Measurements from ENCODE around the gene WFDC9.
"Not testable (repeated sequence)": the region's sequence is repeated elsewhere in the genome, so short reads cannot be mapped to it uniquely, and the experiment has no call there.

WFDC9 gene

GRCh38 chr20:45631184-45631583 is at the start of gene WFDC9:
Gene WFDC9, minus strand, starts transcription at chr20:45631284. Its CDS starts 21,103 bp downstream, at chr20:45610181.
- Histone ChIP-seq H4K20me1 (ENCODE audit: insufficient read depth) (no peaks in the 10 kb centered on the region), H3K79me2 (ENCODE audit: insufficient read depth, low read depth) (no peaks in the 10 kb centered on the region), H3K36me3 (ENCODE audit: insufficient read depth) (no peaks in the 10 kb centered on the region), H3K27me3 (ENCODE audit: insufficient read depth, low read depth) (no peaks in the 10 kb centered on the region), H3K4me3 (IDR thresholded peaks at IDR 0.05; ENCODE audit: insufficient read depth, low read depth, low read length) (no peak within 1 kb of the TSS), H3K27ac (no peak within 1 kb of the TSS), H3K9ac (no peak within 1 kb of the TSS), H3K4me1 (ENCODE audit: low read depth, poor library complexity, severe bottlenecking) (no peaks in the 10 kb centered on the region), H3K4me2 (no peak within 1 kb of the TSS), H2AFZ (ENCODE audit: low read depth) (no peak within 1 kb of the TSS)
- TF ChIP-seq, protein P1, sequence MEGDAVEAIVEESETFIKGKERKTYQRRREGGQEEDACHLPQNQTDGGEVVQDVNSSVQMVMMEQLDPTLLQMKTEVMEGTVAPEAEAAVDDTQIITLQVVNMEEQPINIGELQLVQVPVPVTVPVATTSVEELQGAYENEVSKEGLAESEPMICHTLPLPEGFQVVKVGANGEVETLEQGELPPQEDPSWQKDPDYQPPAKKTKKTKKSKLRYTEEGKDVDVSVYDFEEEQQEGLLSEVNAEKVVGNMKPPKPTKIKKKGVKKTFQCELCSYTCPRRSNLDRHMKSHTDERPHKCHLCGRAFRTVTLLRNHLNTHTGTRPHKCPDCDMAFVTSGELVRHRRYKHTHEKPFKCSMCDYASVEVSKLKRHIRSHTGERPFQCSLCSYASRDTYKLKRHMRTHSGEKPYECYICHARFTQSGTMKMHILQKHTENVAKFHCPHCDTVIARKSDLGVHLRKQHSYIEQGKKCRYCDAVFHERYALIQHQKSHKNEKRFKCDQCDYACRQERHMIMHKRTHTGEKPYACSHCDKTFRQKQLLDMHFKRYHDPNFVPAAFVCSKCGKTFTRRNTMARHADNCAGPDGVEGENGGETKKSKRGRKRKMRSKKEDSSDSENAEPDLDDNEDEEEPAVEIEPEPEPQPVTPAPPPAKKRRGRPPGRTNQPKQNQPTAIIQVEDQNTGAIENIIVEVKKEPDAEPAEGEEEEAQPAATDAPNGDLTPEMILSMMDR (conservative IDR thresholded peaks at IDR 0.05; ENCODE audit: low read depth, low read length): no peak

GRCh38 chr20:45679650-45680049 is 48.6 kb upstream of the WFDC9 start:
- H3K27ac ChIP-seq: no peak overlapping the region
- no peak overlapping the region for H3K4me2 ChIP-seq
- H2AFZ ChIP-seq (ENCODE audit: low read depth): no peak overlapping the region
- H3K27me3 ChIP-seq (ENCODE audit: insufficient read depth, low read depth): no peaks in the 10 kb centered on the region
- H3K9ac ChIP-seq: no peak overlapping the region
- H3K4me3 ChIP-seq (IDR thresholded peaks at IDR 0.05; ENCODE audit: insufficient read depth, low read depth, low read length): no peak overlapping the region
- TF ChIP-seq, protein P1 (conservative IDR thresholded peaks at IDR 0.05; ENCODE audit: low read depth, low read length): no peak
- H3K4me1 ChIP-seq (ENCODE audit: low read depth, poor library complexity, severe bottlenecking): no peaks in the 10 kb centered on the region
- H3K79me2 ChIP-seq (ENCODE audit: insufficient read depth, low read depth): no peaks in the 10 kb centered on the region
- H4K20me1 ChIP-seq (ENCODE audit: insufficient read depth): no peaks in the 10 kb centered on the region
- H3K36me3 ChIP-seq (ENCODE audit: insufficient read depth): no peaks in the 10 kb centered on the region

GRCh38 chr20:45672765-45673164 is 41.7 kb upstream of the WFDC9 start:
- no peaks in the 10 kb centered on the region for H3K36me3 ChIP-seq (ENCODE audit: insufficient read depth)
- no peak overlapping the region for H3K4me3 ChIP-seq (IDR thresholded peaks at IDR 0.05; ENCODE audit: insufficient read depth, low read depth, low read length)
- no peak overlapping the region for H3K27ac ChIP-seq
- no peak overlapping the region for H2AFZ ChIP-seq (ENCODE audit: low read depth)
- TF ChIP-seq, protein P1 (conservative IDR thresholded peaks at IDR 0.05; ENCODE audit: low read depth, low read length): no peak
- no peak overlapping the region for H3K4me2 ChIP-seq
- no peaks in the 10 kb centered on the region for H3K79me2 ChIP-seq (ENCODE audit: insufficient read depth, low read depth)
- H3K4me1 ChIP-seq (ENCODE audit: low read depth, poor library complexity, severe bottlenecking): no peaks in the 10 kb centered on the region
- no peaks in the 10 kb centered on the region for H3K27me3 ChIP-seq (ENCODE audit: insufficient read depth, low read depth)
- H4K20me1 ChIP-seq (ENCODE audit: insufficient read depth): no peaks in the 10 kb centered on the region
- no peak overlapping the region for H3K9ac ChIP-seq

DNA sequence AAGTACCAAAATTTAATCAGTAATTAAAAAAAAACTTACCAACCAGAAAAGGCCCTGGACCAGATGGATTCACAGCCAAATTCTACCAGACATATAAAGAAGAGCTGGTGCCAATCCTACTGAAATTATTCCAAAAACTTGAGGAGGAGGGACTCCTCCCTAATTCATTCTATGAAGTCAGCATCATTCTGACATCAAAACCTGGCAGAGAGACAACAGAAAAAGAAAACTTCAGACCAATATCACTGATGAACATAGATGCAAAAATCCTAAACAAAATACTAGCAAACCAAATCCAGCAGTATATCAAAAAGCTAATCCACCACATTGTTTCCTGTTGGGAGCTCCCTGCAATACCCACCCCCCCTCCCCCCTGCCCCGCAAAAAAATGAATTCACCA is 39.1 kb upstream of the WFDC9 start, which contains the start of gene WFDC11:
TSS of gene WFDC11 (minus strand) at position 101 of the 400 bp plus-strand sequence. CDS start 19,639 bp downstream, outside the sequence.
- H2AFZ ChIP-seq (ENCODE audit: low read depth): no peak within 1 kb of the TSS
- TF ChIP-seq, protein P1 (conservative IDR thresholded peaks at IDR 0.05; ENCODE audit: low read depth, low read length): no peak
- no peak within 1 kb of the TSS for H3K4me2 ChIP-seq
- no peak within 1 kb of the TSS for H3K4me3 ChIP-seq (IDR thresholded peaks at IDR 0.05; ENCODE audit: insufficient read depth, low read depth, low read length)
- H4K20me1 ChIP-seq (ENCODE audit: insufficient read depth): no peaks in the 10 kb centered on the region
- no peaks in the 10 kb centered on the region for H3K79me2 ChIP-seq (ENCODE audit: insufficient read depth, low read depth)
- H3K27me3 ChIP-seq (ENCODE audit: insufficient read depth, low read depth): no peaks in the 10 kb centered on the region
- H3K27ac ChIP-seq: no peak within 1 kb of the TSS
- no peaks in the 10 kb centered on the region for H3K4me1 ChIP-seq (ENCODE audit: low read depth, poor library complexity, severe bottlenecking)
- H3K36me3 ChIP-seq (ENCODE audit: insufficient read depth): no peaks in the 10 kb centered on the region
- H3K9ac ChIP-seq: no peak within 1 kb of the TSS

GRCh38 chr20:45657038-45657437 is 26.0 kb upstream of the WFDC9 start:
- H3K4me2 ChIP-seq; H3K4me1 ChIP-seq (ENCODE audit: low read depth, poor library complexity, severe bottlenecking); H3K79me2 ChIP-seq (ENCODE audit: insufficient read depth, low read depth): not testable (repeated sequence)

GRCh38 chr20:45651726-45652125 is 20.6 kb upstream of the WFDC9 start:
- H3K79me2 ChIP-seq (ENCODE audit: insufficient read depth, low read depth); H3K4me2 ChIP-seq; H3K4me1 ChIP-seq (ENCODE audit: low read depth, poor library complexity, severe bottlenecking); H3K27ac ChIP-seq; H3K36me3 ChIP-seq (ENCODE audit: insufficient read depth); H3K4me3 ChIP-seq (IDR thresholded peaks at IDR 0.05; ENCODE audit: insufficient read depth, low read depth, low read length); H2AFZ ChIP-seq (ENCODE audit: low read depth); H4K20me1 ChIP-seq (ENCODE audit: insufficient read depth); H3K9ac ChIP-seq; H3K27me3 ChIP-seq (ENCODE audit: insufficient read depth, low read depth): not testable (repeated sequence)

More at GRCh38 chr20:45657038-45657437, 26.0 kb upstream of the WFDC9 start:
- not testable (repeated sequence) for H3K4me3 ChIP-seq (IDR thresholded peaks at IDR 0.05; ENCODE audit: insufficient read depth, low read depth, low read length); H4K20me1 ChIP-seq (ENCODE audit: insufficient read depth); H3K36me3 ChIP-seq (ENCODE audit: insufficient read depth); H2AFZ ChIP-seq (ENCODE audit: low read depth); H3K27ac ChIP-seq; H3K9ac ChIP-seq; H3K27me3 ChIP-seq (ENCODE audit: insufficient read depth, low read depth)
